Measurements from ENCODE around the gene SNRPF. TPM values are rescaled to one million over a fixed set of nuclear protein-coding genes. Genes with fewer than 3 reads are reported as not detected.
A peak's percentile ranks its signal among the peaks of the same experiment; 100 is the strongest.

The SNRPF gene
- total RNA-seq, 6 experiments from 2014 or later, result 5.8 to 10.4 (median 8.5) TPM

DNA sequence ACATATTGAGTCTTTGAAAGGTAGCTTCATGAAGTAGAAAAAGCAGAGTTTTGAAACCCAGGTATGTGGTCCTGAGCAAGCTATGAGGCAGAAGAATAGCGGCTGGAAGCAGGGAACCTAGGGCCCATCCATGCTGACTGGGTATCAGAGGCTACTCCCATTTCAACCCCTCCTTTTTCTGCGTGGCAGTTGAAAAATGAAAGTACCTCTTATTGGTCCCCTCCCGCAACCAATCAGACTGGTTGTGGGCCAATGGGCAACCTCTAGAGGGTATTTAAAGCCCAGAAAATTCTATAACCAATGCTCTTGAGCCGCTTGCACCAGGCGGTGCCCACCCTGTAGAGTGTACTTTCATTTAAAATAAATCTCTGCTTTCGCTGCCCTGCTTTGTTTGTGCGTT lies 1.6 kb upstream of the SNRPF start:
- TF ChIP-seq CTCF (IDR thresholded peaks at IDR 0.05) (no peak), POLR2A (IDR thresholded peaks at IDR 0.05) (no peak)
- Histone ChIP-seq H3K27me3 (no peaks in the 10 kb centered on the region), H3K4me3 (no peak overlapping the region), H3K36me3 (peaks cover 0 to 7% (median 0%) of the 10 kb centered on the region in 4 donors), H3K9me3 (no peaks in the 10 kb centered on the region), H3K27ac (no peak overlapping the region), H3K4me1 (peaks cover 0 to 15% (median 5%) of the 10 kb centered on the region in 4 donors)
- intact Hi-C loops (cut with DNase I), result no loop called here
- ATAC-seq (no peak), DNase-seq (no peak)
- WGBS (ENCODE audit: insufficient coverage, low coverage, low lambda C conversion rate, missing lambda C conversion rate), result 86% methylated on average over 5 of the region's 7 CpGs

- Histone ChIP-seq H3K27ac (no peak overlapping the region), H3K9me3 (no peaks in the 10 kb centered on the region), H3K27me3 (no peaks in the 10 kb centered on the region), H3K4me1 (peaks cover 0 to 15% (median 5%) of the 10 kb centered on the region in 4 donors), H3K4me3 (no peak overlapping the region), H3K36me3 (peaks cover 0 to 11% (median under 1%) of the 10 kb centered on the region in 4 donors)
- no peak for ATAC-seq
- no peak for DNase-seq
- WGBS (ENCODE audit: insufficient coverage, low coverage, low lambda C conversion rate, missing lambda C conversion rate), result 45% methylated on average over 18 of the region's 18 CpGs
- TF ChIP-seq POLR2A (IDR thresholded peaks at IDR 0.05) (no peak), CTCF (IDR thresholded peaks at IDR 0.05) (no peak)
- intact Hi-C loops (cut with DNase I), result no loop called here
These were observed 953 bp upstream of the SNRPF start for GRCh38 chr12:95857799-95858198.

DNA sequence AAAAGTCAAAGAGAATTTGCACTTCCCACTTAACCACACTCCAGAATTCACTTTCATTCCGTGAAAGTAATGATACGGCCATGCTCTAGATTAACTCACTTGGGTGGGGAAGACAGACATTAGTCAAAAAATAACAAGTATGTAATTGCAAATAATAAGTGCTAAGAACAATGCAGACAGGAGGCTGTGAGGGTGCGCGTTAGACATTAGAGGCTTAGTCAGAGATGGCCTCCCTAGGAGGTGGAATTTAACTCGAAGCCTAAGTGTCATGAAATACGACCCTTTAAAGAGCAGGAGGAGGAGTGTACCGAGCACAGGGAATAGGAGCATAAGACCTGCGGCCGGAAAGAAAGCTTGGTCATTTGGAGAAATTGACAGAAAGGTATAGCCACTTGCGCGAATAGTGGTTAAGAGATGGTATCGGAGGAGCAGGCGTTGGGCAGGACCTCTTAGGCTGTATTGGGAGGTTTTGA lies 628 bp downstream of the SNRPF start:
- no peaks in the 10 kb centered on the region for H3K27me3 ChIP-seq
- ATAC-seq (peak in 3 of 4 donors; percentile 5 to 17 (median 9)), DNase-seq (no peak)
- peaks cover 0 to 11% (median under 1%) of the 10 kb centered on the region in 4 donors for H3K36me3 ChIP-seq
- H3K27ac ChIP-seq, result peak overlapping the region; percentile 59 to 76 (median 75)
- TF ChIP-seq POLR2A (IDR thresholded peaks at IDR 0.05) (no peak), CTCF (IDR thresholded peaks at IDR 0.05) (no peak)
- intact Hi-C loops (cut with DNase I), result no loop called here
- H3K4me3 ChIP-seq, result peak overlapping the region; percentile 56 to 88 (median 77)
- under 1% methylated on average over 13 of the region's 13 CpGs for WGBS (ENCODE audit: insufficient coverage, low coverage, low lambda C conversion rate, missing lambda C conversion rate)
- peaks cover 0 to 24% (median 5%) of the 10 kb centered on the region in 4 donors for H3K4me1 ChIP-seq
- H3K9me3 ChIP-seq, result no peaks in the 10 kb centered on the region

DNA sequence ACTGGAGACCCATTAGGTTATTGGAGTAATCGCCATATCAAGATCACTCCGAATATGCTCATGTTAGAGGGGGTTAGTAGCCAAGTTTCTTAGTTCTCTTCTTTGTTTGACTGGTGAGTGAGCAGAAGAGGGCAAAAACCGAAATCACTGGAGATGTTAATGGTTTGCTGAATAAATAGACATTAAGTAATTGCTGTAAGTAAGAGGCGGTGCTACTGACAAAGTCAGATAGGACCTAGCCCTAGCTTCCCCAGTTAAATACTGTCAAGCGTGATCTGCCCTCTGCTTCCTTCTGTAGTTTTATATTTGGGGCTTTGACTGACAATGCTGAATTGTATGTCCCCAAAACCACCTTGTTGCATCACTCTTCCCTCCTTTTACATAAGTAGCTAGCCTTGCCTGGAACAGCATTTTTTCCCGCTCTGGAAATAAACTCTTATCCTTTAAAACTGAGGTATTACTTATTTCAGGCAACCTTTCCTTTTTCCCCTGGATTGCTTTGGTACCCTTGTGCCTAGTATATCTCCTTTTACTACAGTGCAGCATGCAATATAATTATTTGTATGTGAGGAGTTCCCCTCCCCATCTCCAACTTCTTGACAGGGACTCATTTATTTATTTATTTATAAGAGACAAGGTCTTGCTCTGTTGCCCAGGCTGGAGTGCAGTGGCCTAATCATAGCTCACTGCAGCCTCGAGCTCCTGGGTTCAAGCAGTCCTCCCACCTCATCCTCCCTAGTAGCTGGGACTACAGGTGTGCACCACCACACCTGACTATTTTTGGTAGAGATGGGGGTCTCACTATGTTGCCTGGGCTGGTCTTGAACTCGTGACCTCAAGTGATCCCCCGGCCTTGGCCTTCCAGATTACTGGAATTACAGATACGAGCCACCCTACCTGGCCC lies 1.4 kb downstream of the SNRPF start:
- TF ChIP-seq POLR2A (IDR thresholded peaks at IDR 0.05) (peak; percentile 17), CTCF (IDR thresholded peaks at IDR 0.05) (no peak)
- H3K36me3 ChIP-seq, result peaks cover 0 to 11% (median under 1%) of the 10 kb centered on the region in 4 donors
- peaks cover 0 to 27% (median 5%) of the 10 kb centered on the region in 4 donors for H3K4me1 ChIP-seq
- WGBS (ENCODE audit: insufficient coverage, low coverage, low lambda C conversion rate, missing lambda C conversion rate), result 45% methylated on average over 10 of the region's 10 CpGs
- H3K27me3 ChIP-seq, result no peaks in the 10 kb centered on the region
- no peaks in the 10 kb centered on the region for H3K9me3 ChIP-seq
- ATAC-seq (peak; percentile 37 to 55 (median 50)), DNase-seq (no peak)
- H3K27ac ChIP-seq, result peak overlapping the region in 2 of 3 donors; percentile 75 to 76
- peak overlapping the region; percentile 56 to 88 (median 77) for H3K4me3 ChIP-seq
- intact Hi-C loops (cut with DNase I), result no loop called here

Measured in right lobe of liver (tissue), 6 donors.